Activated T-helper 1 cell treated with anti-CD3 and anti-CD28 coated beads, Interleukin-12 subunit alpha, Interleukin-12 subunit beta, Interleukin-2, Interleukin-4 antibody, amounts not matched to agents 30 ng/mL and 10 ng/mL and 1 ng/mL, durations not matched to agents 14 hours and 24 hours and 36 hours (primary cell): Measurements from ENCODE around the gene CLIC6. TPM values are rescaled to one million over a fixed set of nuclear protein-coding genes. Genes with fewer than 3 reads are reported as not detected.

ENCODE experiments used
- DNase-seq: peaks from one replicate; pipeline ENCODE4 v3.0.0; 2021; ENCODE audit warnings: low spot score
- H3K27ac Mint-ChIP-seq: one replicate; pipeline ENCODE4 v1.8.0; 2021; ENCODE audit warnings: mild to moderate bottlenecking, mixed read lengths
- H3K27me3 Mint-ChIP-seq: one replicate; pipeline ENCODE4 v1.8.0; 2022; ENCODE audit warnings: mild to moderate bottlenecking, moderate library complexity, mixed read lengths; ENCODE audit not compliant: insufficient read depth
- H3K36me3 Mint-ChIP-seq: one replicate; pipeline ENCODE4 v1.8.0; 2021; ENCODE audit warnings: low read depth, mixed read lengths
- H3K4me1 Mint-ChIP-seq: one replicate; pipeline ENCODE4 v1.8.0; 2021; ENCODE audit warnings: low read depth, mixed read lengths
- H3K4me3 Mint-ChIP-seq: one replicate; pipeline ENCODE4 v1.8.0; 2021; ENCODE audit warnings: mild to moderate bottlenecking, moderate library complexity, mixed read lengths
- H3K9me3 Mint-ChIP-seq: one replicate; pipeline ENCODE4 v1.8.0; 2021; ENCODE audit warnings: mixed read lengths
- intact Hi-C: fragments of 100-400 bp; cut with micrococcal nuclease; formaldehyde crosslinking; loops from one replicate; pipeline ENCODE4 v1.15.1; 2024
- total RNA-seq: library from RNA; stranded (reverse); gene quantifications from 2 replicates; pipeline ENCODE4 v1.2.3, GENCODE V29; 2022

Gene CLIC6
- total RNA-seq, 1 donor from 2014 or later: not detected

DNA sequence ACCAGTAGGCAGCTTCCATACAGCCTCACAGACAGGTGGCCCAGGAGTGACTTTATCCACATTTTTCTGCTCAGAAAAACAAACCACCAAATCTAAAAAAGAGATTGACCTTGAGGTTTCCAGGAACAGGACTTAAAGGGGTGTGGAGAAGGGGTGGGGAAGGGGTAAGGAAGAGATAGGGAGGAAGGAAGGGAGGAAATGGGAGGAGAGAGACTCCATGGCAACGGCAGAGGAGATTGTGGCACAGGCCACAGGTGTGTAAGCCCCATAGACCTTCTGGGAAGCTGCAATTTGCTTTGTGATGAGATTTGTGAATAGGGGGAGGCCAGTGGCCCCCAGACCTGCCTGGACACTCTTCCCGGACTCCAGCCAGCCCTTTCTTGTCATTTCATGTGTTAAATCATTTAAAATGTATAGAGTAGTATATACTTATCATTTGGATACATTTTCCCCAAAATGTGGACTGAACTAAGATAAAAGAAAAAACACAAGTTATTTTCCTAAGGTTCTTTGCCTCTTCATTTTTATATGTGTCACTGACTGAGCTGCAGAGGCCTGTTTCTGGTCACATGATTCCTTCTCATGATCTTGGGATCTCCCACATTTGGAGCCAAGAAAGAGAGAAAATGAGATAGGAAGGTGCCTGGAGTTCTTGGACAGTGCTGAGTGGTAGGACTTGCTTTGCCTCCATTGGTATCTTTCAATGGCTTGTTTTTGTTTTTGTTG lies 55.5 kb downstream of the CLIC6 start:
- H3K27me3 Mint-ChIP-seq: peaks cover 19% of the 10 kb centered on the region
- no peaks in the 10 kb centered on the region for H3K36me3 Mint-ChIP-seq
- no peak overlapping the region for H3K4me3 Mint-ChIP-seq
- no peaks in the 10 kb centered on the region for H3K9me3 Mint-ChIP-seq
- peaks cover 12% of the 10 kb centered on the region for H3K4me1 Mint-ChIP-seq
- DNase-seq: no peak
- H3K27ac Mint-ChIP-seq: no peak overlapping the region
- intact Hi-C loops: no loop called here

DNA sequence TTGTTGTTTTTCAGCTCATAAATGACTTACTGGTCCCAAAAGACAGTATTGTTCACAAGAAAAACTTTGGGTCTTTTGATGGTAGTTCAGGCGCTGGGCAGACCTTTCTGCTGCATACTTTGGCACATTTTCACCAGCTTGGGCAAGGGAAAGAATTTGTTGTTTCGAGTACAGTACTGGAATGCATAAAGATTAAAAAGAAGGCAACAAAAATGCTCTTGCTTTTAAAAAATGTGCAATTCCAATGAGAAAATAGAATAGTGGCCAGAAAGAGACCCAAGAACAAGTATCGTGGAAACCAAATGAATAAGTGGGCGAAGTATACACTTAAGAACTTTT lies 56.0 kb downstream of the CLIC6 start:
- Mint-ChIP-seq H3K4me1 (peaks cover 12% of the 10 kb centered on the region), H3K27me3 (peaks cover 14% of the 10 kb centered on the region), H3K9me3 (no peaks in the 10 kb centered on the region), H3K36me3 (no peaks in the 10 kb centered on the region), H3K27ac (no peak overlapping the region), H3K4me3 (no peak overlapping the region)
- no peak for DNase-seq
- intact Hi-C loops: no loop called here

DNA sequence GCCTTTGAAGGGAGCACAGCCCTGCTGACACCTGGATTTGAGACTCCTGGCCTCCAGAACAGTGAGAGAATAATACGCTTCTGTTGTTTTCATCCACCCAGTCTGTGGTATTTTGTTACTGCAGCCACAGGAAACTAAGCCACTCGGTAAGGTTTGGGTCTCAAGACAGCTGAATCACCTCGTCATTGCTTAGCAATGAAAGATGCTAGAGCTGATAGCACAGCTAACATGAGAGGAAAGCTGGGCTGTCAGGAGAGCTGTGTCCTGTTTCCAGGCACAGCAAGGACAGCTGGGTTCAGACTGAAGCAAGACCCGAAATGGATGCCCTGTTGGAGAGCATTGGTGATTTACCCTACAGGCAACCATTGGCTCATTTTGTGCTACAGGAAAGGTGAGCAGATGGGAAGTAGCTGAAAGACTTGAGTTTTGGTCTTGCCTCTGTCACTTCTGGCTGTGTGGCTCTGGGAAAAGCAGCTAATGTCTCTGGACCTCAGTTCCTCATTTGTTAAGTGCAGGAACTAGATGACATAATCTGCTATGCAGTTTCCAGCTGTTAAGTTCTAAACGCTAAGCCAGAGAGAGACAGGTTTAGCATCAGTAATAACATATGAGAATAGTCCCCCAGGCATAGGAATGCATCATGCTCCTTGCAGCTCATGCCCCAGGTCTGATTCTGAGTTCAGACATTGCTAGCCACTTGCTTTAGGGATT lies 58.0 kb downstream of the CLIC6 start:
- peaks cover 12% of the 10 kb centered on the region for H3K4me1 Mint-ChIP-seq
- H3K9me3 Mint-ChIP-seq: no peaks in the 10 kb centered on the region
- peaks cover 19% of the 10 kb centered on the region for H3K27me3 Mint-ChIP-seq
- H3K36me3 Mint-ChIP-seq: no peaks in the 10 kb centered on the region
- DNase-seq: no peak
- H3K4me3 Mint-ChIP-seq: no peak overlapping the region
- intact Hi-C loops: no loop called here
- no peak overlapping the region for H3K27ac Mint-ChIP-seq

GRCh38 chr21:34728479-34728878 lies 59.7 kb downstream of the CLIC6 start:
- DNase-seq: no peak
- Mint-ChIP-seq H3K9me3 (no peaks in the 10 kb centered on the region), H3K27me3 (peaks cover 20% of the 10 kb centered on the region), H3K4me3 (no peak overlapping the region), H3K36me3 (no peaks in the 10 kb centered on the region), H3K4me1 (peaks cover 12% of the 10 kb centered on the region), H3K27ac (no peak overlapping the region)
- intact Hi-C loops: no loop called here

GRCh38 chr21:34730194-34730593 lies 61.4 kb downstream of the CLIC6 start:
- intact Hi-C loops: no loop called here
- Mint-ChIP-seq H3K4me1 (peaks cover 12% of the 10 kb centered on the region), H3K27me3 (peaks cover 18% of the 10 kb centered on the region), H3K36me3 (no peaks in the 10 kb centered on the region), H3K9me3 (no peaks in the 10 kb centered on the region), H3K27ac (no peak overlapping the region), H3K4me3 (no peak overlapping the region)
- no peak for DNase-seq

DNA sequence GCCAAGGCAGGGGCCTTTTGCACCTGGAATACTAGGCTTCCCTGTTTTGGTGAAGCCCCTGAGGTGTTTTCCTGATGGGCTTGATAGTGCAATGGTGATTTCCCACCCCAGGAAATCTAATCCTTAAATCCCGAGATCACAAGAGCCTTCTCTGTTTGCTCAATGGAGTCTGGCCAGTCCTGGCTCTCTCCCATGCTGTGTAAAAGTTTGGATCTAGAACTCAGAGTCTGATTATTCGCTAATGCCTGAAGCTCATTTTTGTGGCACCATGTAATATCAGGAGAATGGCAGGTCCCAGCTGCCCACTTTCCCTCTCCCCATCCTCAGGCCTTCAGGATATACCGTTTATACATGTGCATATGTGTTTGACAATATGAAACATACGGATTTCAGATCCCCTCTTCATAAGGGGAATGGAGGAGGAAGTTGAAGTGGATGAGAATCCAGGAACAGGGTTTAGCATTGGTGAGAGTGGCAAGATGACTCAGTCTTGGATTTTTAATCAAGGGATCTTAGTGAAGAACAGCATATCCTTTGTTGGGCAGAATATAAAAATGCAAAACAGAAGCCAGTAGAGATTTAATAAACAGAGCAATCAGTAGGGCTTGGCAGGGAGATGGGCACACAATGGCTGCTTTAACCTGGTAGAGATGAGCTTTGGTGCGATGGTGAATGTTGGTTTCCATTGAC lies 62.1 kb downstream of the CLIC6 start:
- DNase-seq: no peak
- Mint-ChIP-seq H3K9me3 (no peaks in the 10 kb centered on the region), H3K4me1 (peaks cover 10% of the 10 kb centered on the region), H3K27ac (no peak overlapping the region), H3K4me3 (no peak overlapping the region), H3K27me3 (peaks cover 16% of the 10 kb centered on the region), H3K36me3 (no peaks in the 10 kb centered on the region)
- intact Hi-C loops: no loop called here

DNA sequence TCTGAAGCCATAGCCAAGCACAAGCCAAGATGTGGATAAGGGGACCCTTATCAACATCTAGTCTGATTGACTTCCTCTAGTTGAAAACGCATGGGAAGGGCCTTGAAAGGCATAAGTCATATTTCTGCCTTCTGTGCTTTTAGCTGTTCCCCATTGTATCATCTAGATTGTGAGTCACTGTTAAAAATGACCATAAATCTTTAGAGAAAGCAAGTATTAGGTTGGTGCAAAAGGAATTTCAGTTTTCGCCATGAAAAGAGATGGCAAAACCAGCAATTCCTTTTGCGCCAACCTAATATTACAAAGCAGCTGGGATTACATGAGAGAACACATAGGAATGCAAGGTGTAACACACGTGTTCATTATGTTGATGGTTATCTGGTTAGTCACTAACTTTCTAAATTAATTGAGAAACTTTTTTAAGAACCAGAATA lies 63.6 kb downstream of the CLIC6 start:
- H3K4me1 Mint-ChIP-seq: no peaks in the 10 kb centered on the region
- H3K4me3 Mint-ChIP-seq: no peak overlapping the region
- no peaks in the 10 kb centered on the region for H3K9me3 Mint-ChIP-seq
- no peaks in the 10 kb centered on the region for H3K36me3 Mint-ChIP-seq
- DNase-seq: no peak
- intact Hi-C loops: no loop called here
- H3K27me3 Mint-ChIP-seq: peaks cover 14% of the 10 kb centered on the region
- H3K27ac Mint-ChIP-seq: no peak overlapping the region

DNA sequence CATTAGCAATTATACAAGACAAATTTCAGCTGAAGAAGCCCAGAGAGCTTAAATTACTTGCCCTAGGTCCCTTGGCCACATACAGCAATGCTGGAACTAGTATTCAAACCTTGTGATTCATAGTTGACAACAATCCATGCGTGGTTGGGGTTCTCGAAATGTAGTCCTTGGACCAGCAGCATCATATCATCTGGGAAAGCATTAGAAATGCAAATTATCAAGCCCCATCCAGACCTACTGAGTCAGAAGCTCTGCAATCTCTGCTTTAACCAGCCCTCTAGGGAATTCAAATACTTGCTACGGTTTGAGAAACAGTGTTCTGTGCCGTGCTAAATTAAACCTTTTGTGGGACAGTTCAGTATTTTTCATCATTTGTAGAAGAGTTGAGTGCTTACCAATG lies 65.1 kb downstream of the CLIC6 start:
- intact Hi-C loops: no loop called here

GRCh38 chr21:34734696-34735095 lies 65.9 kb downstream of the CLIC6 start:
- Mint-ChIP-seq H3K4me1 (no peaks in the 10 kb centered on the region), H3K36me3 (no peaks in the 10 kb centered on the region), H3K9me3 (no peaks in the 10 kb centered on the region), H3K27ac (no peak overlapping the region), H3K27me3 (peaks cover 16% of the 10 kb centered on the region), H3K4me3 (no peak overlapping the region)
- intact Hi-C loops: no loop called here
- no peak for DNase-seq

More for the DNA sequence above, 65.1 kb downstream of the CLIC6 start:
- Mint-ChIP-seq H3K27ac (no peak overlapping the region), H3K4me3 (no peak overlapping the region), H3K4me1 (no peaks in the 10 kb centered on the region), H3K36me3 (no peaks in the 10 kb centered on the region), H3K9me3 (no peaks in the 10 kb centered on the region), H3K27me3 (peaks cover 18% of the 10 kb centered on the region)
- DNase-seq: no peak

DNA sequence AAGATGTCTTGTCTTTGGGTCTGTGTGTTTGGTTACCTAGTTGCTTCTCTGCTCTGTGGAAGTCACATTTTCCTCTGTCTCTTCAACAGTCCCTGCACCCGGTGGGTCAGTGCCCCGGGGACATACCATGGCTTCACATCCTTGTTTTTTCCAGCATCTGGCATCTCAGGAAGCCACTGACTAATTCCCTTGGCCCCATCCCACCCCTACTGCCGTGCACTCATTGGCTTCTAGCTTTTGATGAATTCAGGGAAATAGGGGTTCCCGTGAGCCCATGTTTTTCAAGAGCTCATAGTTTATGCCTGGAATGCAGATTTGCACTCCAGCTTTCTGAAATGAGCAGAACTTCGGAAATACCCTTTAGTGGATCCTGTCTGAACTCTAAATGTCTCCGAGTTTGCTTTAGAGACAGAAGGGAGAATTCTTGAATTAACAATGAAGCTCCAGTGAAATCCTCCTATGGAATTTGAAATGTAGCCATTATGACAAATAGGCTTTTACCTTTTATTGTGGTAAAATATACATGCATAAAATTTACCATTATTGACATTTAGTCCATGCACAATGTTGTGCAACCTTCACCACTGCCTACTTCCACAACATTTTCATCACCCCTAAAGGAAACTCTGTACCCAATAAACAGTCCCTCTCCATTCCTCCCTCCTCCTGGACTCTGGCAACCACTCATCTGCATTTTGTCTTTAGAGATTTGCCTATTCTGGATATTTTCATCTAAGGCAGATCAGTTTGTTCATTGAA lies 67.5 kb downstream of the CLIC6 start:
- DNase-seq: no peak
- Mint-ChIP-seq H3K4me1 (no peaks in the 10 kb centered on the region), H3K9me3 (no peaks in the 10 kb centered on the region), H3K27ac (no peak overlapping the region), H3K27me3 (peaks cover 13% of the 10 kb centered on the region), H3K4me3 (no peak overlapping the region), H3K36me3 (no peaks in the 10 kb centered on the region)
- intact Hi-C loops: no loop called here

DNA sequence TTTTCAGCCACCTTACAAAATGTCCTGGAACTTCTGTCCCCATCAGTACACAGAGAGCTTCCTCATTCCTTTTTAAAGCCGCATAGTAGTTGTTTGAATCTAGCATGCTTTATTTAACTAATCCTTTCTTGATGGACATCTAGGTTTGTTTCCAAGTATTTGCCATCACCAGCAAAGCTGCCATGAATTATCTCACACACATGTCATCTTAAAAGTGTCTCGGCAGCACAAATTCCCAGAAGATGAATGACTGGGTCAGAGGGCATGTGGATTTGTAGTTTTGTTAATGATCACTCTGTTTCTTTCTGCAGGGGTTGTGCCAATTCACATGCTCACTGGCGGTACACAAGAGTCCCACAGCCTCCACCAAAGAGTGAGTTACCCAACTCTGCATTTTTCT lies 68.3 kb downstream of the CLIC6 start:
- no peak for DNase-seq
- no peaks in the 10 kb centered on the region for H3K9me3 Mint-ChIP-seq
- H3K36me3 Mint-ChIP-seq: no peaks in the 10 kb centered on the region
- peaks cover 11% of the 10 kb centered on the region for H3K27me3 Mint-ChIP-seq
- H3K4me3 Mint-ChIP-seq: no peak overlapping the region
- H3K27ac Mint-ChIP-seq: no peak overlapping the region
- H3K4me1 Mint-ChIP-seq: no peaks in the 10 kb centered on the region
- intact Hi-C loops: no loop called here

DNA sequence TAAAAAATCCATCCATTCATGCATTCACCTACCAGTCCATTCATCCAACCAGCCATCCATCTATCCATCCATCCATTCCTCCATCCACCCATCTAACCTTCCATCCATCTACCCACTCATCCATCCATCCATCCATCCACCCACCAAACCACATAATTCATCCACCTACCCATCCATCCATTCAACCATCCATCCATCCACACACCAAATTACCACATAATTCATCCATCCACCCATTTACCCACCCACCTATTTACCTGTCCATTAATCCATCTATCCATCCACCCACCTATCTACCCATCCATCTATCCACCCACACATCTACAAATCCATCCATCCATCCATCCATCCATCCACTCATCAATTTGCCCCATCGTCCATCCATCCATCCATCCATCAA lies 71.4 kb downstream of the CLIC6 start:
- intact Hi-C loops: loop anchor here (10.0 kb wide), 1 partner anchor 765 kb away; no protein-coding TSS in a partner anchor
- Mint-ChIP-seq H3K27ac (no peak overlapping the region), H3K4me1 (no peaks in the 10 kb centered on the region), H3K36me3 (no peaks in the 10 kb centered on the region), H3K27me3 (peaks cover 14% of the 10 kb centered on the region), H3K4me3 (no peak overlapping the region), H3K9me3 (no peaks in the 10 kb centered on the region)
- DNase-seq: no peak
